HCT116 (cell line): Measurements from ENCODE around the gene CLSTN3.

Experiments
- CBX3 ChIP-seq: IDR thresholded peaks from 2 replicates; pipeline ENCODE4 v1.6.1; 2012; ENCODE audit warnings: low read depth
- CTCF ChIP-seq, 3 experiments: fragments of 200-600 bp in 1 of 3; sonication (generic) in 1 of 3; IDR thresholded peaks in 2 of 3; conservative IDR thresholded peaks in 1 of 3; 2 replicates each; pipeline ENCODE4 v1.5.1; 2012 to 2017; ENCODE audit warnings: low read depth in 2 of 3, low read length in 2 of 3, antibody characterized with exemption in 1 of 3, borderline replicate concordance in 1 of 3, control low read depth in 1 of 3, mild to moderate bottlenecking in 1 of 3, mixed read lengths in 1 of 3, mixed run types in 1 of 3, moderate library complexity in 1 of 3; ENCODE audit not compliant: insufficient read depth in 1 of 3
- EZH2 ChIP-seq: fragments of 200-600 bp; sonication (generic); IDR thresholded peaks from 2 replicates; pipeline ENCODE4 v1.6.1; 2017; ENCODE audit warnings: antibody characterized with exemption, mixed run types
- EZH2phosphoT487 ChIP-seq: fragments of 200-600 bp; IDR thresholded peaks from 2 replicates; pipeline ENCODE4 v1.6.1; 2018; ENCODE audit warnings: antibody characterized with exemption, borderline replicate concordance
- POLR2A ChIP-seq: IDR thresholded peaks from 2 replicates; pipeline ENCODE4 v1.7.0; 2011; ENCODE audit warnings: borderline replicate concordance; ENCODE audit not compliant: insufficient read depth, insufficient read length; ENCODE audit errors: extremely low read depth
- POLR2AphosphoS5 ChIP-seq: IDR thresholded peaks from 2 replicates; pipeline ENCODE4 v1.6.1; 2011; ENCODE audit warnings: mild to moderate bottlenecking, low read depth, low read length, moderate library complexity
- RAD21 ChIP-seq: IDR thresholded peaks from 2 replicates; pipeline ENCODE4 v1.6.1; 2012; ENCODE audit warnings: low read depth, mild to moderate bottlenecking
- SIN3A ChIP-seq: IDR thresholded peaks from 2 replicates; pipeline ENCODE4 v1.6.1; 2012; ENCODE audit warnings: low read depth
- SP1 ChIP-seq: IDR thresholded peaks from 2 replicates; pipeline ENCODE4 v1.6.1; 2012; ENCODE audit warnings: low read depth
- TCF7L2 ChIP-seq: IDR thresholded peaks from 2 replicates; pipeline ENCODE4 v1.7.0; 2011; ENCODE audit warnings: borderline replicate concordance, inconsistent platforms; ENCODE audit not compliant: insufficient read depth, insufficient read length; ENCODE audit errors: extremely low read depth
- YY1 ChIP-seq: IDR thresholded peaks from 2 replicates; pipeline ENCODE4 v1.6.1; 2011; ENCODE audit warnings: low read length, low read depth, moderate library complexity, mild to moderate bottlenecking; ENCODE audit not compliant: insufficient replicate concordance; ENCODE audit errors: extremely low read depth
- ZFX ChIP-seq: fragments of 450-650 bp; IDR thresholded peaks from 2 replicates; pipeline ENCODE4 v1.6.1; 2017
- ZNF274 ChIP-seq: fragments of 200-500 bp; sonication (Bioruptor generic); IDR thresholded peaks from 2 replicates; pipeline ENCODE4 v1.6.1; 2014; ENCODE audit warnings: mild to moderate bottlenecking, low read depth, low read length, inconsistent platforms
- TF ChIP-seq, protein P1 (sequence below): IDR thresholded peaks from 2 replicates; pipeline ENCODE4 v1.6.1; 2012; ENCODE audit warnings: low read depth

- TF ChIP-seq EZH2 = no peak
- TF ChIP-seq, protein P1, sequence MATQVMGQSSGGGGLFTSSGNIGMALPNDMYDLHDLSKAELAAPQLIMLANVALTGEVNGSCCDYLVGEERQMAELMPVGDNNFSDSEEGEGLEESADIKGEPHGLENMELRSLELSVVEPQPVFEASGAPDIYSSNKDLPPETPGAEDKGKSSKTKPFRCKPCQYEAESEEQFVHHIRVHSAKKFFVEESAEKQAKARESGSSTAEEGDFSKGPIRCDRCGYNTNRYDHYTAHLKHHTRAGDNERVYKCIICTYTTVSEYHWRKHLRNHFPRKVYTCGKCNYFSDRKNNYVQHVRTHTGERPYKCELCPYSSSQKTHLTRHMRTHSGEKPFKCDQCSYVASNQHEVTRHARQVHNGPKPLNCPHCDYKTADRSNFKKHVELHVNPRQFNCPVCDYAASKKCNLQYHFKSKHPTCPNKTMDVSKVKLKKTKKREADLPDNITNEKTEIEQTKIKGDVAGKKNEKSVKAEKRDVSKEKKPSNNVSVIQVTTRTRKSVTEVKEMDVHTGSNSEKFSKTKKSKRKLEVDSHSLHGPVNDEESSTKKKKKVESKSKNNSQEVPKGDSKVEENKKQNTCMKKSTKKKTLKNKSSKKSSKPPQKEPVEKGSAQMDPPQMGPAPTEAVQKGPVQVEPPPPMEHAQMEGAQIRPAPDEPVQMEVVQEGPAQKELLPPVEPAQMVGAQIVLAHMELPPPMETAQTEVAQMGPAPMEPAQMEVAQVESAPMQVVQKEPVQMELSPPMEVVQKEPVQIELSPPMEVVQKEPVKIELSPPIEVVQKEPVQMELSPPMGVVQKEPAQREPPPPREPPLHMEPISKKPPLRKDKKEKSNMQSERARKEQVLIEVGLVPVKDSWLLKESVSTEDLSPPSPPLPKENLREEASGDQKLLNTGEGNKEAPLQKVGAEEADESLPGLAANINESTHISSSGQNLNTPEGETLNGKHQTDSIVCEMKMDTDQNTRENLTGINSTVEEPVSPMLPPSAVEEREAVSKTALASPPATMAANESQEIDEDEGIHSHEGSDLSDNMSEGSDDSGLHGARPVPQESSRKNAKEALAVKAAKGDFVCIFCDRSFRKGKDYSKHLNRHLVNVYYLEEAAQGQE = no peak
- TF ChIP-seq CTCF (IDR thresholded peaks at IDR 0.05 in 2 of 3, conservative IDR thresholded peaks at IDR 0.05 in 1 of 3; ENCODE audit: borderline replicate concordance in 1 of 3, insufficient read depth in 1 of 3, low read depth in 2 of 3, low read length in 2 of 3) = no peak
- no peak for TF ChIP-seq SIN3A
- TF ChIP-seq ZNF274 = no peak
- TF ChIP-seq RAD21 = no peak
- TF ChIP-seq POLR2A = no peak
- TF ChIP-seq YY1 = no peak
- no peak for TF ChIP-seq CBX3
- no peak for TF ChIP-seq ZFX
- TF ChIP-seq EZH2phosphoT487 = no peak
- TF ChIP-seq TCF7L2 = no peak
- TF ChIP-seq POLR2AphosphoS5 = no peak
- no peak for TF ChIP-seq SP1
Measured at GRCh38 chr12:7152818-7153217, 22.6 kb downstream of the CLSTN3 start.
